GM21526 (cell line): ENCODE measurements around the gene MYO7B.
"Not testable (repeated sequence)": the region's sequence is repeated elsewhere in the genome, so short reads cannot be mapped to it uniquely, and the experiment has no call there.

Experiments
- ATAC-seq: cut with Tn5 transposase; IDR thresholded peaks from one replicate; pipeline ENCODE4 v1.9.1; 2021; ENCODE audit warnings: moderate library complexity; ENCODE audit not compliant: unreplicated experiment, low FRiP score

Gene MYO7B

GRCh38 chr2:127523269-127523939 lies 12.1 kb upstream of the MYO7B start:
- ATAC-seq, result no peak

GRCh38 chr2:127524198-127524834 lies 11.2 kb upstream of the MYO7B start:
- ATAC-seq, result not testable (repeated sequence)

GRCh38 chr2:127525691-127526131 lies 9.8 kb upstream of the MYO7B start:
- no peak for ATAC-seq

GRCh38 chr2:127526132-127527000 lies 9.1 kb upstream of the MYO7B start, which contains the start of gene IWS1:
IWS1 (minus strand) TSS chr2:127526489; CDS start chr2:127526208, 281 bp downstream.
- peak; percentile 85 for ATAC-seq

- ATAC-seq, result peak; percentile 9
Observed at GRCh38 chr2:127527001-127527804, 8.3 kb upstream of the MYO7B start.

GRCh38 chr2:127528487-127528886 lies 7.0 kb upstream of the MYO7B start:
- no peak for ATAC-seq

GRCh38 chr2:127529416-127529815 lies 6.1 kb upstream of the MYO7B start:
- not testable (repeated sequence) for ATAC-seq

- ATAC-seq, result no peak
Observed at GRCh38 chr2:127530245-127531140, 5.0 kb upstream of the MYO7B start.

- no peak for ATAC-seq
Observed at GRCh38 chr2:127531221-127531648, 4.2 kb upstream of the MYO7B start.

GRCh38 chr2:127532296-127532695 lies 3.2 kb upstream of the MYO7B start:
- no peak for ATAC-seq

- no peak for ATAC-seq
Observed at GRCh38 chr2:127535918-127536317, 435 bp downstream of the MYO7B start.

GRCh38 chr2:127536707-127537541 lies 1.4 kb downstream of the MYO7B start:
- no peak for ATAC-seq

GRCh38 chr2:127537644-127538043 lies 2.2 kb downstream of the MYO7B start:
- no peak for ATAC-seq

- ATAC-seq, result no peak
Observed at GRCh38 chr2:127541809-127542208, 6.3 kb downstream of the MYO7B start.

GRCh38 chr2:127542231-127542630 lies 6.7 kb downstream of the MYO7B start:
- ATAC-seq, result no peak

- ATAC-seq, result not testable (repeated sequence)
Observed at GRCh38 chr2:127543013-127543501, 7.6 kb downstream of the MYO7B start.

GRCh38 chr2:127545189-127545588 lies 9.7 kb downstream of the MYO7B start:
- ATAC-seq, result no peak

GRCh38 chr2:127545796-127546195 lies 10.3 kb downstream of the MYO7B start:
- ATAC-seq, result no peak
